Measurements from ENCODE around the gene SRGN.

SRGN gene

DNA sequence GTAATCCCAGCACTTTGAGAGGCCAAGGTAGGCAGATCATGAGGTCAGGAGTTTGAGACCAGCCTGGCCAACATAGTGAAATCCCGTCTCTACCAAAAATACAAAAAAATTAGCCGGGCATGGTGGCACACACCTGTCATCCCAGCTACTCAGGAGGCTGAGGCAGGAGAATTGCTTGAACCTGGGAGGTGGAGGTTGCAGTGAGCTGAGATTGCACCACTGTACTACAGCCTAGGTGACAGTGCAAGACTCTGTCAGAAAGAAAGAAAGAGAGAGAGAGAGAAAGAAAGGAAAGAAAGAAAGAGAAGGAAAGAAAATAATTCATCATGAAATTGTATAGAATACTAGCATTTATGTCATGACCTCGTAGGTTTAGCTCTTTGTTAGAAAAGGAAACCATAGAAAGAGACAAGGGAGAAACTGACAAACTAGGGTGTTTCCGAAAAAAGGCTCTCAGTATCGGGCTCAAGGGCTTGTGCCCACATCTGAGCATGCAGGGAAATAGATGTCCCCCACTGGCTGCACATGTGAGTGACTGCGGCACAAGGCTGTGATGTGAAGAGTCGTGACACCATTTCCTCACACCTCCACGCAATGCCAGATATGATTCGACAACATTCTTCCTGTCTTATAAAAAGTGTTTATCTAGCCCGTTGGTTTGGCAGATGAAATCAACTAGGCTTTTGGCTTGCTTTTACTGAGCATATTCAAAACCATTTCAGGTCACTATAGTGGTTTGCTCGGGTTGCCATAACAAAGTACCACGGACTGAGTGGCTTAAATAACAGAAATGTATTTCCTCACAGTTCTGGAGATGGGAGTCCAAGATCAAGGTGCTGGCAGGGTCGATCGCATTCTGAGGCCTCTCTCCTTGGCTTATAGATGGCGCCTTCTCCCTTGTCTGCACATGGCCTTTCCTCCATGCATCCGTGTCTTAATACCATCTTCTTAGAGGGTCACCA, 2.0 kb downstream of the SRGN start:
- DNase-seq (ENCODE audit: low read depth in 2 of 3, low spot score in 1 of 3): peak; percentile 65 to 82 (median 73)

DNA sequence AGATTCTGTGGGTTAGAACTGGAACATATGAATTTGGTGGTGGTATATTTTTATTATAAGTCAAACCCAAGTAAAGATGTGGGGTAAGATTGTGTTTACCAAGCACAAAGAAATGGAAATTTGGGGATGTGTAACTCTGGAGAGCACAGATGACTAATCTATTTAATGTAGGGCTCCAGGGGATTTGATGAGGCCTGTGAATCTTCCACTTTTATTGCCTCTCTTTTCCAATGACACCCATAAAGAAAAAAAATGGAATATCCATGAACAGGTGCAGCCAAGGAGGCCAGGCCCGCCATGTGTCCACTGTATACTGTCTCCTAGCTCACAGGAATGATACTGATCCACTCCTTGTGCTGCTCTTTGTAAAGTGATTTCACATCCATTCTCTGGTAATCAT, 2.8 kb downstream of the SRGN start:
- no peak for DNase-seq (ENCODE audit: low read depth in 2 of 3, low spot score in 1 of 3)

DNA sequence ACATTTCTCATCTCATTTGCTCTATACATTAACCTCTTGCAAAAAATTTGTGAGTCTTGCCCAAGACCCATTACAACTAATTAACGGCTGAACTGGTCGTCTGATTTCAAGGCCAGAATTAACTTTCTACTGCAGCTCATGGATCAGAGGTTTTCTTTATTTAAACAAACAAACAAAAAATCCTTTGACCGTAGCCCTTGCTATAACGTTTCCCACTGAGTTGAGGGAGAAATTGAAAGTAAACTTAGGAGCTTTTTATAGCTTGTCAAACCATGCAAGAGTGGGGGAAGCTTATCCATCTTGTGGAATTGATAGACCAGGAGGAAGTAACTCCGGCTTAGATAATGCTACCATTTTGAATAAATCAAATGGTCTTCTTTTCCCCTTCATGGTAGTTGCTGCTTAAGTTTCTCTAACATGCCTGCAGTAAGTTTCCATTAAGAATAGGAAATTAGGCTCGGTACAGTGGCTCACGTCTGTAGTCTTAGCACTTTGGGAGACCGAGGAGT, 3.3 kb downstream of the SRGN start:
- no peak for DNase-seq (ENCODE audit: low read depth in 2 of 3, low spot score in 1 of 3)

DNA sequence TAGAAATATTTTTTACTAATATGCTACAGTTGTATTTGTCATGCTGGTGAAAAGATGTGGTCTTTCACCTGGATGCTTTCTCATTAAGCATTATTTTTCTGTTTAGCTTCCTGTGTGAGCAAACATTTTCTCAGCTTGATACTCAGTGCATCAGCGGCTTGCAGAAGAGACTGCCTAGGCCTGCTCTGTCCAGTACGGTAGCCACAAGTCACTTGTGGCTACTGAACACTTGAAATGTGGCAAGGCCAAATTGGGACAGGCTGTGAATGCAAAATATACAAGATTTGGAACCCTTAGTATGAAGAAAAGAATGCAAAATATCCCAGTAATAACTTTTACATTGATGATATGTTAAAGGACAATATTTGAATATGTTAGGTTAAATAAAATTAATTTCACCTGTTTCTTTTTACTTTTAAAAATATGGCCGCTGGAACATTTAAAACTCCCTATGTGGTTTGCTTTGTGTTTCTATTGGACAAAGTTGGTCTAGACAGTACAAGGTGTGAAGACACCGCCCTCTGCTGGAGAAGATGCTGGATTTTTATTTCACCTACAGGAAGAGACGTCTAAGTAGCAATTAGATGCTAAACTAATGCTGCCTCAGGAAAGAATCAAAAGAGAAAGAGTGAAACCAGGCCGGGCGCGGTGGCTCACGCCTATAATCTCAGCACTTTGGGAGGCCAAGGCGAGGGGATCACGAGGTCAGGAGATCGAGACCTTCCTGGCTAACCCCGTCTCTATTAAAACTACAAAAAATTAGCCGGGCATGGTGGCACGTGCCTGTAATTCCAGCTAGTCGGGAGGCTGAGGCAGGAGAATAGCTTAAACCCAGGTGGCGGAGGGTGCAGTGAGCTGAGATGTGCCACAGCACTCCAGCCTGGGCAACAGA, 5.3 kb downstream of the SRGN start:
- peak; percentile 68 to 90 (median 70) for DNase-seq (ENCODE audit: low read depth in 2 of 3, low spot score in 1 of 3)

DNA sequence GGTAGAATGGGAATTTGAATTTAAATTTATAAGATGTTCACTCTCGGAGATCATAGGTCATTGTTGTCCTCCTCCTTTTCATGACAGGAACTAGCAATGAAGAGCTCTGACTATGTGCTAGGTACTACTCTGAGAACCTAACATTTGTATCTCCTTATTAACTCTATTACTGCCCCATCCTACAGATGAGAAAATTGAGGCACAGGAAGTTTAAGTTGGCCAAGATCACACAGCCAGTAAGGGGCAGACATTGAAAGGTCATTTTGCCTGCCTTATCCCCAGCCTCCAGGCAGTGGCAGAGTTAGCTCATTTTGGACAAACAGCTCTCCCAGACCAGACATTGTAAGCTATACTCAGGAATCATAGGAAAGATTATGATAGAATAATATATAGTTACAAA, 6.0 kb downstream of the SRGN start:
- no peak for DNase-seq (ENCODE audit: low read depth in 2 of 3, low spot score in 1 of 3)

DNA sequence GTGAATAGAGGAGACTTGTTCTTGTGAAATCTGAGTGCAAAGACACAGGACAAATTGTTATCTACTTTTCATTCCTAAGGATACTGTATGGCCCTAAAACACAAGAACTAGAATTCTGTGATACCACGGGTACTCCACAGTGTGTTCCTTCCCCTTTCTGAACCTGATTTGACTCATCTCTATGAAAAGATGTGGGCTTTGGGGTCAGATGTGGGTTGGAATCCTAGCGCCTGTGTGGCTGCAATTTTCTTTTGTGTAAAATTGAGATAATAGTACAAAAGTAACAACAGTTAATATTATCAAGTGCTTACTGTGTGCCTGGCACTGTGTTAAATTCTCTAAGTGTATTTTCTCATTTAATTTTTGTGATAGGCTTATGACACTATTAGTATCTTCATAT, 8.1 kb downstream of the SRGN start:
- no peak for DNase-seq (ENCODE audit: low read depth in 2 of 3, low spot score in 1 of 3)

DNA sequence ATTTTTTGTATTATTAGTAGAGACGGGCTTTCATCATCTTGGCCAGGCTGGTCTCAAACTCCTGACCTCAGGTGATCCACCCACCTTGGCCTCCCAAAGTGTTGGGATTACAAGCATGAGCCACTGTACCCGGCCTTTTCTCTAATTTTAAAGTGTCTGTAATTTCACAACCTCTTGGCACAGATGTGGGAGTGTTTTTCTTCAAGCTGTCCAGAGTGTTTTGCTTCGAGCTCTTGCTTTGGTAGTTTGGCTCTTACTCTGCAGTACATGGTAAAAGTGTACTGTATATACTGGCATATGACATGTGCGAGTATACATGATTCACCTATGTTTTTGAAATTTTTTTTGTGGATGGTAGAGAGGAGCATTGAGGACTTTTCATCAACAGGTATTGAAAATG, 9.8 kb downstream of the SRGN start:
- DNase-seq (ENCODE audit: low read depth in 2 of 3, low spot score in 1 of 3): no peak

DNA sequence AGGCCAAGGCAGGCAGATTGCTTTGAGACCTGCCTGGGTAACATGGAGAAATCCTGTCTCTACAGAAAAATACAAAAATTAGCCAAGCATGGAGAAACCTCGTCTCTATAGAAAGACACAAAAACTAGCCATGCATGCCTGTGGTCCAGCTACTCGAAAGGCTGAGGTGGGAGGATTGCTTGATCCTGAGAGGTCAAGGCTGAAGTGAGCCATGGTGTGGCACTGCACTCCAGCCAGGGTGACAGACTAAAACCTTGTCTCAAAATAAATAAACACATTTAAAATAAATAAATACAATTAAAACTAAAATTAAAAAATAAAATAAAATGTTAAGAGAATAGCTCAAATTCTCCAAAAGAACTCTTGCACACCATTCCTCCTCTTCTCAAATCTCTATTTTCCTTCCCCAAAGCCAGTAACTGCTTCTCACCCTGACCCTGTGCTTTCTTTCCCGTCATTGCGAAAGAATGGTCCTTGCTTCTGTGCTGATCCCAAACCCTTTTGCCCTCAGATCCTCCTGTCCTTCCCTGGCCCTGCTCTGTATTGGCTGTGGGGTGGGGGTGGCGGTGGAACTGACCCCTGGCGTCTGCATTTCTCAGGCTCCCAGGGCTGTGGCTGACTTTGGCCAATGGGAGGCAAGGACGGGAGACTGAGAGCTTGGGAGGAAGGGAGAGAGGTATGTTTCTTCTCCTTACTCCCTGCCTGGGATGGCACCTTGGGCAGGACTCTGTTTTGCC, 12.4 kb downstream of the SRGN start:
- no peak for DNase-seq (ENCODE audit: low read depth in 2 of 3, low spot score in 1 of 3)

DNA sequence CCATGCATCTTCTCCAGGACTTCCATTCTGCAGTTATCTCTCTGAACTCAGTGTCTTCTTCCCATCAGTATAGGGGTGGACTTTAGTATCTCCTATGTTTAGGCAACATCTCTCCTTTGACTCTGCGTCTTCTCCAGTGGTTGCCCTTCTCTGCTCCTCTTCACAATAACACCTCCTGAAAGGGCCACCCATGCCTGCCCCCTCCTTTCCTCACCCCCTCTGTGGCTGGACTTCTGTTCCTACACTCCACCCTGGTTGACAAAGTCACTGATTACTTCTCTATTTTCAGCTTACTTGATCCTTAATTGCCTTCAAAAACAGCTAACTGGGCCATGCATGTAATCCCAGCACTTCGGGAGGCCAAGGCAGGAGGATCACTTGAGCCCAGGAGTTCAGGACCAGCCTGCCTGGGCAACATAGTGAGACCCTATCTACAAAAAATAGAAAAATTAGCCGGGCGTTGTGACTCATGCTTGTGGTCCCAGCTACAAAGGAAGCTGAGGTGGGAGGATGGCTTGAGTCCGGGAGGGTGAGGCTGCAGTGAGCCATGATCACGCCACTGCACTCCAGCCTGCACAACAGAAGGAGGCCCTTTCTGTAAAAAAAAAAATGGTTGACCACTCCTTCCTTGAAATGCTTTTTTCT, 13.7 kb downstream of the SRGN start:
- no peak for DNase-seq (ENCODE audit: low read depth in 2 of 3, low spot score in 1 of 3)

DNA sequence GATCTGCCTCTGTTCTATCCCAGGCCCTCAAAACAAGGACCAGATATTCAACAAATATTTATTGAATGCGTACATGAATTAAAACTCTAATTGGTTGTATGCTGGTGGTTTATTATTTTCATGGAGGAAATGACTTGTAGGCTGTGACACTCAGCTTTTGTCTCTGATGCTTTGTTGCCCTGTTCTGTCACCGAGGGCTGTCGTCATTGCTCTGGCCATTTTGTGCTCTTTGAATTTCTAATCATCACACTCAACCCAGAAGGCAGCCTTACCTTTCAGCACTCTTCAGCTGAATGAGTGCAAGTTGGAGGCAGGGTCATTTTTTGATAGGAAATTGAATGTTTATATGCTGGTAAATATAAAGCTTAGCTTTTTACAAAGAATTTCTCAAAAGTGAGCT, 14.5 kb downstream of the SRGN start:
- no peak for DNase-seq (ENCODE audit: low read depth in 2 of 3, low spot score in 1 of 3)

DNA sequence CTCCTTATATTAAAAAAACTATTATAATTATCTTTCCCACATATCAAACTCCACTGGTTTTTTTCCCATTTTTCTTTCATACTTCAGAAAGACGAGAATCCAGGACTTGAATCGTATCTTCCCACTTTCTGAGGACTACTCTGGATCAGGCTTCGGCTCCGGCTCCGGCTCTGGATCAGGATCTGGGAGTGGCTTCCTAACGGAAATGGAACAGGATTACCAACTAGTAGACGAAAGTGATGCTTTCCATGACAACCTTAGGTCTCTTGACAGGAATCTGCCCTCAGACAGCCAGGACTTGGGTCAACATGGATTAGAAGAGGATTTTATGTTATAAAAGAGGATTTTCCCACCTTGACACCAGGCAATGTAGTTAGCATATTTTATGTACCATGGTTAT, 15.9 kb downstream of the SRGN start:
- DNase-seq (ENCODE audit: low read depth in 2 of 3, low spot score in 1 of 3): no peak

DNA sequence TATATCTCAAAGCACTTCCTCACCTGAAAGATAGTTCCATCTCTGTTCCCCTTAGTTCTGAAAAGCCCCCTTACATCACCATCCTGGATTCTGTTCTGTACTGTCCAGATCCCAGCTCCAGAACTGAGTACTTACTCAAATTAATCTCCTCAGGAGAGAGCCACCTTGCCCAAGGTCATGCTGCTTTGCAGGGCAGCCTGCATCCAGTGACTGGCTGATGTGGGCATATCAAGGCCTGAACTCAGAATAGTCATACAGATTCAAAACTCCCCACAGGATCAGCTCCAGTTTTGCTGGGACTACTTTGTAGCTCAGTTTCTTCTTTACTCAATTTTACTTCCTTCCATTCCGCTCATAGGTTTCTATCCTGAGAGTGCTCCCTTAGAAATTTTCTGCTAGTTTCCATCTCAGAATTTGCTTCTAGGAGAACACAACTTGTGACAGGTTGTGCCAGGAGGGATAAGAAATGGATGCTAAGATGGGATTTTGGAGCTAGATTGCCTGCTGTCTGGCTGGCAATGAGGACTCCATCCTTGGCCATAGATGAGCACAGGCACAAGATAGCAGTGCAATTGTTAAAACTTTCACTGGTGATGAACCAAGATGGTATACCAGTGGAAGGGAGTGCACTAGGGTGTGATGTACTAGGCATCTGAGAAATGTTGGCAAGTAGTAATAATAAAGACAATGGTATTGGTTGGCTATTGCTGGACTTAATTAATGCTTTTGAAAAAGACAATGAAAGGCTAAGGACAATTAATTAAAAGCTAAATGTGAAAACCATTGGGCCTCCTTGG, 17.3 kb downstream of the SRGN start:
- no peak for DNase-seq (ENCODE audit: low read depth in 2 of 3, low spot score in 1 of 3)

DNA sequence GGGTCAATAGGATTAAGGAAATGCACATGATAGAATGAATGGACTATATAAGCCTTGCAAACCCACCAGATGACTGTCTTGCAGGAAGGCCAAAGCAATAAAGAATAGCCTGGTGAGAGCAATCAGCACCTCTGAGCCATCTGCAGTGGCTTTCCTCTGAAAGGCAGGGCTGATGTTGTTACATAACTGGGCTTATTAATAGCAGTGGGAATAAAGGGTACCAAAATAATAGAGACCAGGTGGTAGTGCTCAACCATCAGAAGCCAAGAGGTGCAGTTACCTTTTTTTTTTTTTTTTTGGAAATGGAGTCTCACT, 19.2 kb downstream of the SRGN start:
- no peak for DNase-seq (ENCODE audit: low read depth in 2 of 3, low spot score in 1 of 3)

DNA sequence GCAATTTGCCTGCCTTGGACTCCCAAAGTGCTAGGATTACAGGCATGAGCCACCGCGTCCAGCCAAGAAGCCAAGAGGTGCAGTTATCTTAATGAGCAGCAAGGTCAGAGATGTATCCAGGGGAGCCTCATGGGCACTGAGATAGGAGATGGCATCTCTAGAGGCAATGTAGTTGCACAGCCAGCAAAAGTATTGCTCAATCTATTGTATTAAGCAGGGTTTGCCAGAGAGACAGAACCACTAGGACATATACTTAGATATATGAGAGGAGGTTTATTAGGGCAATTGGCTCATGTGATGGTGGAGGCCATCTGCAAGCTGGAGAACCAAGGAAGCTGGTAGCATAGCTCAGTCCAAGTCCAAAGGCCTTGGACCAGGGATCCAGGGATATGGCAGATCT, 19.8 kb downstream of the SRGN start:
- DNase-seq (ENCODE audit: low read depth in 2 of 3, low spot score in 1 of 3): no peak

DNA sequence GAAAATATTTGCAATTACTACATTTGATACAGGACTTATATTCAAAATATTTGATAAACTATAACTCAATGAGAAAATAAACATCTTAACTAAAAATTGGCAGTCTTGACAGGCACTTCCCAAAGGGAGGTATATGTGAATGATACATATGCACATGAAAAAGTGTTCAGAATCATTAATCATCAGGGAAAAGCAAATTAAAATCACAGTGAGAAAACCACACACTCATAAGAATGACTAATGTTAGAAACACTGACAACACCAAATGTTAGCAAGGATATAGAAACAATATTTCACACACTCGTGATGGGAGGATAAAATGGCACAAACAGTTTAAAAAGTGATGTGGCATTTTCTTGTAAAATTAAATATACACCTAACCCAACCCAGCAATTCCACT, 32.0 kb downstream of the SRGN start:
- DNase-seq (ENCODE audit: low read depth in 2 of 3, low spot score in 1 of 3): no peak

DNA sequence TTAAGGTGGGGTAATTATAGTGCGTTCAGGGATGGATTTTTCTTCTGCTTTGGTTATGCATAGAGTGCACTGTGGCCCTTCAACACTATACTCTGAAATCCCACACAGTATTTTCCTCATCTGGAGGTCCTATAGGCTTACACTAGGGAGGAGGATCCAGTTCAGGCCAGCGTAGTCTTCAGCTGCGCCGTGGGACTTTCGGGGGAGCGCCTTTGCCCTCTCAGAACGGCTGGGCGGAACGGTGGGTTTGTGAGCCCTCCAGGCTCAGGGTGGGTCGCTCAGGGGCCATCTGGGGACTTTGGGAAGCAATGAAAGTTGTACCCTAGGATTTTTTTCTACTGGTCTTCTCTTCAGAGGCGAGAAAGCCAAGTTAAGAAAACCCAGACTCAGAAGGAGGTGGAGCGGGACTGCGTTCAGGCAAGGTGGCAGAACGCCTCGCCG, 35.4 kb downstream of the SRGN start:
- no peak for DNase-seq (ENCODE audit: low read depth in 2 of 3, low spot score in 1 of 3)

DNA sequence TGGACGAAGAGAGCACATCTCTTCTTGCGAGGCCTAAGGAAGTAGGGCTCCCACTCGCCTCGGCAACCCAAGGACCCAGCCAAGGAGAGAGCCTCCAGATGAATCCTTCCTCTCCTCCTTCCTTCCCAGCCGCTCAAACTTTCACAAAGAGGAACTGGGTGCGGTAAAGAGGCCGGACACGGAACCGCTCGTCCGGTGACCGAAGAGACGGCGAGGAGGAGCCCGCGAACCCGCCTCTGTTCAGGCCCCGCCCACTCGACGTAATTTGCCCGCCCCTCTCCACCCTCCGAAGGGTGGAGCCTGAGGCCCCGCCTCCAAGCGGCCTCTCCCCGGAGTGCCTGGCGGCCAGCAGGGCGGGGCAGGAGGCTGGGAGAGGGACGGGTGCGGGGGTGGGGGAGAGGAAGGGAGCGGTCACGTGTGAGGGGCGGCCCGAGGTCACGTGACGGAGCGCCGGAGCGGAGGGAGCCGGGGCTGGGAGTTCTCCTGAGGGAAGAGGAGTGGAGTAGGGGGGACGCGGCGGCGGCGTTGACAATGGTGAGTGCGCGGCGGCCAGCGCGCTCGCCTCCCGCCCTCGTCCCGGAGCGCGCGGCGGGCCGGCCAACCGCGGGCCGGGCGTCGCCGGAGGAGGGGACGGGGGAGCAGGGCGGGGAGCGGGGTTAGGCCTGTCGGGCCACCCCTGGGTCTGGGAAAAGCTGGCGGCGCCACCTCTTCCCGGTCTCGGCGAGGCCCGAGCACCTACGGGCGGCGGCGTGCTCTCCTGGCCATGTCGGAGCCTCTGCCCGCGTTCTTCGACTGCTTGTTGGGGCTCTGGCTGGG, 36.1 kb downstream of the SRGN start, which contains the start of gene VPS26A:
VPS26A (plus strand) TSS at position 432 of the 816 bp plus-strand sequence; CDS start at position 532, 100 bp downstream.
- peak; percentile 98 to 99 (median 99) for DNase-seq (ENCODE audit: low read depth in 2 of 3, low spot score in 1 of 3)

DNA sequence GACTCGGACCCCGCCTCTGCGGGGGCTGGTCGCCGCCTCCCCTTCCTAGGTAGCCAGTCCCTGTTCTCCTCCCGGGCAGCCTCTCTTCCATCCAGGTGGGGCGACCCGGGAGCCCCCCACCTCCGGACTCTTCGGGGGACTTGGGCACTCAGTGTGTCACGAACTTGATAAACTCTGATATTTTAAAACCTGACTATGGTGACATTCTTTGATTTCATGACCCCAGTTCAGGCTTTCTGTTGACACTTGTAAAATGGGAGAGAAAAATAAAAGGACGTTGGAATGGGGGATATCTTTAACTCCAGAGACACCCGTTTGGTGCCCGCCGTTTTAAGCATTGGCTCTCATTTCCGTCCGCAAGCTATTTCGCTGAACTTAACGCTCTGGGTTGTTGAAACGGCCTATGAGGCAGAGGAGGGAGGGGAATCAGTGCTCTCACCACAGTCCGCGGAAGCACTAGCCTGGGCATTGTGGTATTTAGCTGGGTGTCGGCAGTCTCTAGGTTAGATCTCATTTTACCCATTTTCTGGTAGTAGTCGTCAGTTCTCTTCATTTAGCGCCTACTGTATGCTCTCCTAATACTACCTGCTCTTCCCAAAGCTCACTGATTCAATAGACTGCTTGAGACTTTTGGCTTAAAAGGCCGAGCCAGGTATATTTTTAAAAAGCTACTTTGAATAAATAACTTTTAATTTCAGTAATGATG, 36.8 kb downstream of the SRGN start:
- peak; percentile 17 to 34 (median 22) for DNase-seq (ENCODE audit: low read depth in 2 of 3, low spot score in 1 of 3)
